ENCODE results near the gene ZNF609. TPM values are rescaled to one million over a fixed set of nuclear protein-coding genes. Genes with fewer than 3 reads are reported as not detected.
A peak's percentile ranks its signal among the peaks of the same experiment; 100 is the strongest.

ZNF609 gene
- total RNA-seq, 1 experiment from 2014 or later: 49.0 TPM

GRCh38 chr15:64618138-64618537 lies 157.8 kb downstream of the ZNF609 start:
- H3K27ac Mint-ChIP-seq (ENCODE audit: low read depth, unreplicated experiment): no peak overlapping the region
- ChIA-PET CTCF (interaction anchor here (0.7 kb wide), 1 partner anchor 9 kb away, joined by 3 read pairs; no protein-coding TSS in a partner anchor), POLR2A (no interaction called here)
- TF ChIP-seq, protein P1, sequence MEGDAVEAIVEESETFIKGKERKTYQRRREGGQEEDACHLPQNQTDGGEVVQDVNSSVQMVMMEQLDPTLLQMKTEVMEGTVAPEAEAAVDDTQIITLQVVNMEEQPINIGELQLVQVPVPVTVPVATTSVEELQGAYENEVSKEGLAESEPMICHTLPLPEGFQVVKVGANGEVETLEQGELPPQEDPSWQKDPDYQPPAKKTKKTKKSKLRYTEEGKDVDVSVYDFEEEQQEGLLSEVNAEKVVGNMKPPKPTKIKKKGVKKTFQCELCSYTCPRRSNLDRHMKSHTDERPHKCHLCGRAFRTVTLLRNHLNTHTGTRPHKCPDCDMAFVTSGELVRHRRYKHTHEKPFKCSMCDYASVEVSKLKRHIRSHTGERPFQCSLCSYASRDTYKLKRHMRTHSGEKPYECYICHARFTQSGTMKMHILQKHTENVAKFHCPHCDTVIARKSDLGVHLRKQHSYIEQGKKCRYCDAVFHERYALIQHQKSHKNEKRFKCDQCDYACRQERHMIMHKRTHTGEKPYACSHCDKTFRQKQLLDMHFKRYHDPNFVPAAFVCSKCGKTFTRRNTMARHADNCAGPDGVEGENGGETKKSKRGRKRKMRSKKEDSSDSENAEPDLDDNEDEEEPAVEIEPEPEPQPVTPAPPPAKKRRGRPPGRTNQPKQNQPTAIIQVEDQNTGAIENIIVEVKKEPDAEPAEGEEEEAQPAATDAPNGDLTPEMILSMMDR (IDR thresholded peaks at IDR 0.05; ENCODE audit: unreplicated experiment): no peak
- DNase-seq (ENCODE audit: unreplicated experiment): no peak
- no peaks in the 10 kb centered on the region for H3K9me3 Mint-ChIP-seq (ENCODE audit: unreplicated experiment)
- peaks cover 22% of the 10 kb centered on the region for H3K4me1 Mint-ChIP-seq (ENCODE audit: insufficient read depth, unreplicated experiment)
- intact Hi-C loops (cut with micrococcal nuclease): no loop called here
- no peak overlapping the region for H3K4me3 Mint-ChIP-seq (ENCODE audit: unreplicated experiment)
- H3K27me3 Mint-ChIP-seq (ENCODE audit: insufficient read depth, unreplicated experiment): no peaks in the 10 kb centered on the region
- peaks cover 6% of the 10 kb centered on the region for H3K36me3 Mint-ChIP-seq (ENCODE audit: insufficient read depth, unreplicated experiment)
- BruUV-seq (replicated peaks): no TSS peak

- H3K4me1 Mint-ChIP-seq (ENCODE audit: insufficient read depth, unreplicated experiment): peaks cover 22% of the 10 kb centered on the region
- intact Hi-C loops (cut with micrococcal nuclease): no loop called here
- DNase-seq (ENCODE audit: unreplicated experiment): no peak
- TF ChIP-seq, protein P1 (IDR thresholded peaks at IDR 0.05; ENCODE audit: unreplicated experiment): no peak
- no peaks in the 10 kb centered on the region for H3K9me3 Mint-ChIP-seq (ENCODE audit: unreplicated experiment)
- CTCF ChIA-PET: interaction anchor here (1.1 kb wide), 1 partner anchor 17 kb away, joined by 4 read pairs; no protein-coding TSS in a partner anchor
- H3K27me3 Mint-ChIP-seq (ENCODE audit: insufficient read depth, unreplicated experiment): no peaks in the 10 kb centered on the region
- POLR2A ChIA-PET: no interaction called here
- no TSS peak for BruUV-seq (replicated peaks)
- no peak overlapping the region for H3K4me3 Mint-ChIP-seq (ENCODE audit: unreplicated experiment)
- no peak overlapping the region for H3K27ac Mint-ChIP-seq (ENCODE audit: low read depth, unreplicated experiment)
- H3K36me3 Mint-ChIP-seq (ENCODE audit: insufficient read depth, unreplicated experiment): peaks cover 6% of the 10 kb centered on the region
These were observed 158.2 kb downstream of the ZNF609 start for GRCh38 chr15:64618540-64618939.

GRCh38 chr15:64619880-64620839 lies 159.8 kb downstream of the ZNF609 start:
- TF ChIP-seq, protein P1 (IDR thresholded peaks at IDR 0.05; ENCODE audit: unreplicated experiment): no peak
- peaks cover 22% of the 10 kb centered on the region for H3K4me1 Mint-ChIP-seq (ENCODE audit: insufficient read depth, unreplicated experiment)
- CTCF ChIA-PET: interaction anchor here (1.2 kb wide), 1 partner anchor 418 kb away, joined by 3 read pairs; no protein-coding TSS in a partner anchor
- POLR2A ChIA-PET: interaction anchor here (0.8 to 2.5 kb wide), 6 partner anchors 10 to 159 kb away, joined by 3 to 15 read pairs (median 4); no protein-coding TSS in a partner anchor
- intact Hi-C loops (cut with micrococcal nuclease): no loop called here
- peak overlapping the region; percentile 55 for H3K27ac Mint-ChIP-seq (ENCODE audit: low read depth, unreplicated experiment)
- no TSS peak for BruUV-seq (replicated peaks)
- H3K27me3 Mint-ChIP-seq (ENCODE audit: insufficient read depth, unreplicated experiment): no peaks in the 10 kb centered on the region
- H3K9me3 Mint-ChIP-seq (ENCODE audit: unreplicated experiment): no peaks in the 10 kb centered on the region
- peaks cover 15% of the 10 kb centered on the region for H3K36me3 Mint-ChIP-seq (ENCODE audit: insufficient read depth, unreplicated experiment)
- peak overlapping the region; percentile 34 for H3K4me3 Mint-ChIP-seq (ENCODE audit: unreplicated experiment)
- peak; percentile 71 for DNase-seq (ENCODE audit: unreplicated experiment)

GRCh38 chr15:64621056-64621455 lies 160.7 kb downstream of the ZNF609 start:
- H3K27ac Mint-ChIP-seq (ENCODE audit: low read depth, unreplicated experiment): peak overlapping the region; percentile 55

More at GRCh38 chr15:64621056-64621455, 160.7 kb downstream of the ZNF609 start:
- CTCF ChIA-PET: no interaction called here
- POLR2A ChIA-PET: interaction anchor here (2.0 to 2.5 kb wide), 2 partner anchors 9 to 14 kb away, joined by 6 to 15 read pairs; no protein-coding TSS in a partner anchor
- TF ChIP-seq, protein P1 (IDR thresholded peaks at IDR 0.05; ENCODE audit: unreplicated experiment): no peak
- H3K4me1 Mint-ChIP-seq (ENCODE audit: insufficient read depth, unreplicated experiment): peaks cover 22% of the 10 kb centered on the region
- peak overlapping the region; percentile 34 for H3K4me3 Mint-ChIP-seq (ENCODE audit: unreplicated experiment)
- H3K36me3 Mint-ChIP-seq (ENCODE audit: insufficient read depth, unreplicated experiment): peaks cover 23% of the 10 kb centered on the region
- DNase-seq (ENCODE audit: unreplicated experiment): no peak
- intact Hi-C loops (cut with micrococcal nuclease): no loop called here
- no TSS peak for BruUV-seq (replicated peaks)
- no peaks in the 10 kb centered on the region for H3K9me3 Mint-ChIP-seq (ENCODE audit: unreplicated experiment)
- no peaks in the 10 kb centered on the region for H3K27me3 Mint-ChIP-seq (ENCODE audit: insufficient read depth, unreplicated experiment)

Data from MCF 10A (cell line).